H1 (cell line): ENCODE data around the gene MPPED2. TPM values are rescaled to one million over a fixed set of nuclear protein-coding genes. Genes with fewer than 3 reads are reported as not detected.

Experiments
- CHD1 ChIP-seq: IDR thresholded peaks from 2 replicates; pipeline ENCODE4 v1.6.1; 2012; ENCODE audit warnings: low read depth, low read length, improper control_type of control experiment
- RNF2 ChIP-seq: fragments of 200-900, 300-1000 bp; sonication (generic); IDR thresholded peaks from 2 replicates; pipeline ENCODE4 v1.7.1; 2016; ENCODE audit warnings: borderline replicate concordance, low read depth, mild to moderate bottlenecking, antibody characterized with exemption, low read length; ENCODE audit not compliant: poor library complexity, severe bottlenecking; ENCODE audit errors: missing control alignments
- ZNF274 ChIP-seq: IDR thresholded peaks from 2 replicates; pipeline ENCODE4 v1.7.0; 2012; ENCODE audit warnings: low read length, borderline replicate concordance; ENCODE audit errors: extremely low read depth
- polyA plus RNA-seq, 7 experiments: library from polyadenylated mRNA; depleted of rRNA in 3 of 7; stranded (reverse) in 5 of 7; unstranded in 2 of 7; fragments of >200 nt in 5 of 7; fragments of 200-250 nt in 2 of 7; gene quantifications; 1 replicate in 5 of 7; 2 replicates in 1 of 7; 4 replicates in 1 of 7; pipeline versions ENCODE4 v1.2.1 to v1.2.3, GENCODE V29; 2011 to 2013; ENCODE audit warnings: missing spikeins in 2 of 7, mixed read lengths in 2 of 7
- total RNA-seq: library from RNA; stranded (reverse); fragmentation: NEBNext Ultra II Directional; extraction: Animal tissue kit (Norgen Biotek cat#: 25700); gene quantifications from 2 replicates; pipeline ENCODE4 v1.2.1, GENCODE V29; 2021

MPPED2 gene
- total and polyA plus RNA-seq, 2 of the 8 experiments (the other 6 are each of a cell fraction or from before 2014, with no cell fraction given), result 1.3 to 3.5 TPM

GRCh38 chr11:30414244-30414643, 171.9 kb downstream of the MPPED2 start (continued):
- TF ChIP-seq RNF2 (no peak), ZNF274 (no peak), CHD1 (no peak)
